Posterior vena cava (tissue), 2 donors: ENCODE data around the gene ZNF519. TPM values are rescaled to one million over a fixed set of nuclear protein-coding genes. Genes with fewer than 3 reads are reported as not detected.
"Not testable (repeated sequence)": the region's sequence is repeated elsewhere in the genome, so short reads cannot be mapped to it uniquely, and the experiment has no call there.

Source experiments
- DNase-seq: peaks from one replicate; pipeline ENCODE4 v3.0.0-alpha.2; 2020; ENCODE audit warnings: low spot score
- intact Hi-C, 2 donors: fragments of 100-400 bp; cut with DNase I; formaldehyde crosslinking; loops; one replicate each; pipeline versions ENCODE4 v1.14.1 to v1.14.2; 2022 to 2023
- total RNA-seq, 2 donors: library from RNA; stranded (reverse); fragmentation: NEBNext Ultra II Directional; extraction: Animal tissue kit (Norgen Biotek cat#: 25700); gene quantifications; one replicate each; pipeline ENCODE4 v1.2.1, GENCODE V29; 2021
- donor health status: DM: yes; HTN: yes; CAD: no.
- donor health status: DM: yes; HTN: yes; CAD: no.

ZNF519 gene
- total RNA-seq, 2 donors from 2014 or later = 5.8 to 10.2 TPM

DNA sequence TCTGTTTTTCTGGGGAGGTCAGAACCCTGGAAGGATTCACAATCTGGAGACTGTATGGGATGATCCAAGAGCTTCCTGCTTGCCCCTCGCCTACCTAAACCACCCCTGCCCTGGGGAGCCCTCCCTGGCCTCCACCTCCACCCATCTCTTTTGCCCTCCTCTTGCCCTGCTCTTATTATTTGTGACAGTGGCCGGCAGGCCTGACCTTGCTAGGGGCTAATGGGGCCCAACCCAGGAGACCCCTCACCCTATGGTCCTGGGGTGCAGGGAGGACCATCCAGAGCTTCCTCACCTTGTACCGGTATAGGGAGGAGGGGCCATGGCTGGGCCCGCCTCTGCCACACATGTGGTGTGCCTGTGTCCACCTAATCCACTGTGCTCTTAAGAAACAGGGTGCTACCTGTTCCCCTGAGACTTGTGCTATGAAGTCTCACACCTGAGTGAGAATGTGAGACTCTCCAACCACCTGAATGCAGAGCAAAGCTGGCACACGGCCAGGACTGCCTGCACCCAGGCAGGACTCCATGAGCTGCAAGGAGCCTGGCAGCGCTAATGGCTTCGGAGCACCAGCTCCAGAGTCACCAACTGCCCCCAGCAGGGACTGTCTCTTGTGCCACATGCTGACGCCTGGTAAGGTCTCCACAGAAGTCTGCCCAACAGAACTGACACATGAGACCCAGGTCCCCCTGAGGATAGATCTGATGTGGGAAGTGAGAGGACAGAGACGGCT, 17.1 kb upstream of the ZNF519 start:
- intact Hi-C loops = not testable (repeated sequence)
- peak; percentile 81 for DNase-seq

DNA sequence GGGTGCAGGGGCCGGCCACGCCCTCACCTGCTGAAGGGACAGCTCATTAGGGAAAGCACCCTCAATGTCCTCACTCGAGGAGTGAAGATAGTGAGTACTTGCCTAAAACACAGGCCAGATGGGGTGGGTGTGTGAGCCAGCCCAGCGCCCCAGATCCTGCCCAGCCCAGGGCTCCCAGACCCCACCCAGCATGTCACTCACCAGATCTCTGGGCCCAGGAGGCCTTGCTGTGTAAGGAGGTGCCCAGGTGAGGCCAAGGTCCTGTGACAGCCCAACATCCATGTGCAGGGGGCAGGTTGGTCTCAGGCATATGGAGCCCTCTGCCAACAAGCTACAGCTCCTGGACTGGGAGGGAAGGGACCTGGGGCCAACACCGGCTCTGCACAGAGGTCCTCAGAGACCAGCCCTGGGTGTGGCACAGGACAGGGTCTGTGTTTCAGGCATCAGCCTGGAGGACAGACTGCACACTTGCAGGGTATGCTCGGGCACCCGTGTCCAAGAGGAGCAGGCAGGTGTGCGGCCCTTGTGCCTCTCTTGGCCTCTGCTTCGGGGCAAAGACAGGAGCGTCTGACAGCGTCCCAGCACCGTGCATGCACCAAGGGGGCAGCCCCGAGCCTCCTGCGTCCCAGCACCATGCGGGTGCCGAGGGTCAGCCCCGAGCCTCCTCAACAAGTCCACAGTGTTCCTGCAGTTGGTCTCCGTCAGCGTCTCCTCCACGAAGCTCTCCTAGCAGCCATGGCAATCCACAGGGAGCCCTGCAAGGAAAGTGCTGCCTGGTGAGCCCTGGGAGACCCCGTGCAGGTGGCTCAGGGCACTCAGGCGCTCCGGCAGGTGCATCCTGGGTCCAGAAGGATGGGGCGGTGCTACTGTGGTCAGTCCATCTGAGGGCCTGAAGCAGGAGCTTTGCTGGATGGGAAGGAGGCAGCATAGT, 16.0 kb upstream of the ZNF519 start:
- intact Hi-C loops, DNase-seq: not testable (repeated sequence)

DNA sequence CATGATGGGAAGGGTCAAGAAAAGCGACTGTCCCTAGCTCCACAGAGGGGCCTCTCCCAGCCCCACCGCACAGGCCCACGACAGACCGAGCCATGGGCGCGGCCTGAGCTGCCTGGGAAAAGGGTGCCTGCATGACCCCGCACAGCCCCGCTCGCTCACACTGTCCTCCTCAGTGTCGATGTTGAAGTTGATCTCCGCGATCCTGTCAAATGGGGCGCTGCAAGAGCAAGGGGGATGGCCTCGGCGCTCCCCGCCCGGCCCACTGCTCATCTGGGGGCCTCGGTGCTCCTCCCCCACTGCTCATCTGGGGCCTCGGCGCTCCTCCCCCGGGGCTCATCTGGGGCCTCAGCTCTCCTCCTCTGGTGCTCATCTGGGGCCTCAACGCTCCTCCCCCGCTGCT, 14.5 kb upstream of the ZNF519 start:
- DNase-seq, intact Hi-C loops: not testable (repeated sequence)

DNA sequence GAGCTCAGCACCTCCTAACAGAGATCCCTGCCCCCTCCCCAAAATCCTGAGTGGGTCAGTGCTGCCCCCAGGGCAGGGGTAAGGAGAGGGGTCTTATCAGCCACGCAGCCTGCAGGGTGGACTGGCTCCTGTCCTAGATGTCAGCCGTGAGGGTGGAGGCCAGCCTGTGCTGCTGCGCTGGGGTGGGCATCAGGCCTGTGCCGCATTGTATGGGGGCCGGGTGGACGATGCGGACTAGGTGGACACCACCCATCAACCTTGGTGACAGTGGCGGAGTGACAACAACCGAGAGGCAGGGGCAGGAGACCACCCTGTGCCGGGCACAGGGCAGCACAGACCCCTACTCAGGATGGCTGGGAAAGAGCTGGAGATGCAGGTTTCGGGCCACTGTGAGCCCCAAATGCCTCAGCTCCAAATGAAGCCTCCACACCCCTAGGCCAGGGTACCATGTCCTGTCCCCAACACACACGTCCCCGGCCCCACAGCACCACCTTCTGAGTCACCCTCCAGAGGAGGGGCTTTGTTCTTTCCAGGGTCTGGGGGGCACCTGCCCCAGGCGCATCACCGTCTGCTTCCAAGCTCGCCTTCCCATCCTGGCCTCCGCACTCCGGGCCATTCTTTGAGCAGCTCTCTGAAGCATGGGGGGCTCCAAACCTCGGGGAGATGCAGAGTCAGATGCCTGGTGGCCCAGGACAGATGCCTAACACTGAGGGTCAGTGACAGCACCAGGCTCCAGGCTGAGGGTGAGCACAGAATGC, 13.5 kb upstream of the ZNF519 start:
- DNase-seq, intact Hi-C loops: not testable (repeated sequence)

DNA sequence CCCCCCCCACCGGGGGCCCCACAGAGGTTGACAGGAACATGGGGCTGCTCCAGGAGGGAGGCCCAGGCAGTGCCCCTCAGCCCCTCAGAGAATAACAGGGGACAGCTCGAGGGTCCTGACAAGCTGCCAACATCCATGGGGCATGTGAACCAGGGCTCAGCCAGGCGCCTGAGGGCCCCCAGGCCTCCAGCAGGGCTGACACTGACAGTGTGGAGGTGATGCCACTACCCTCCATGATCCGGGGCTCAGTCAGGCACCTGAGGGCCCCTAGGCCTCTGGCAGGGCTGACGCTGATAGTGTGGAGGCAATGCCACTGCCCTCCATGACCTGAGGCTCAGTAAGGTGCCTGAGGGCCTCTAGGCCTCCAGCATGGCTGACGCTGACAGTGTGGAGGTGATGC, 12.8 kb upstream of the ZNF519 start:
- DNase-seq, intact Hi-C loops: not testable (repeated sequence)

DNA sequence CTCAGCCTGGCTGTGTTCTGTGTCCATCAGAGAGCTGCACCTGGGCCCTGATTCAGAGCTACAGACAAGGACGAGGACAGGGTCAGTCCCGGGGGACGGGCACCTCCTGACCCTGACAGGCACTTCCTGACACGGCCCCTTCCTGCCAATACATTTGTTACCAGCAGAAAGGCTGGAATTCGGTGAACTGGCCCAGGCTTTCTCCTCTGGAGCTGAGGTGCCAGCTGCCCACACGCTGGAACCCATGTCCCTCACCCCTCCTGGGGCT, 12.3 kb upstream of the ZNF519 start:
- intact Hi-C loops = no loop called here
- no peak for DNase-seq

DNA sequence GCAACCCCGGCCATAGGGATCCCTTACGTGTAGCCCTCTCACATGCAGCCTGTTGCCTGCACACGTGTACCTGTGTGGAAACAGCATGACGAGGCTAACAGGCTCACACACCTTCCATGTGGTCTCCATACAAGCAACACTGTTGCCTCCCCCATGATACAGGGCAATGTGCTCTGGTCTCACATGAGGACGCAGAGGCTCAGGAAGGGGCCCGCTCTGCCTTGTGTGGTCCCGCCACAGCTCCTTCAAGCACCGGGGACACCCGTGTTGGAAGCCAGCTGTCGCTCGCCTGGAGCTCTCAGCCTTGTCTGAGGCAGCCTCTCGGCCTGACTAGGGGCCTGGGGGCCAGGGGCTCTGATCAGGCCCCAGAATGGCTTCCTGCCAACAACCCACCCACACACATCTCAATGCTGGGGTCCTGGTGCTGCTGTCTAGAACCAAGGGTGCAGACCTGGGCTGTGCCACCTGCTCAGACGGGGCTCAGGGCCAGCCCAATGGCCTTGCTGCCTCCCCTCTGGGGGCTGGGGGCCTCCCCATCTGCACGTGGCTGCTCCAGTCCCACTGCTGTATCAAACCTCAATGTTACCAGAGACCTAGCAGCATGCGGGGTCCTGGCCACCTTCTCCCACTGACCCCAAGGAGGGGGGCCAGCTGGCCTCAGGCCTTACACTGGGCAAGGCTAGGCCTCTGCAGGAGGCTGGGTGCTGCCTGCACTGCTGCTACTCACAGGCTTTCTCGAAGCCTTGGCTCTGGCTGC, 11.8 kb upstream of the ZNF519 start:
- DNase-seq, intact Hi-C loops: not testable (repeated sequence)

DNA sequence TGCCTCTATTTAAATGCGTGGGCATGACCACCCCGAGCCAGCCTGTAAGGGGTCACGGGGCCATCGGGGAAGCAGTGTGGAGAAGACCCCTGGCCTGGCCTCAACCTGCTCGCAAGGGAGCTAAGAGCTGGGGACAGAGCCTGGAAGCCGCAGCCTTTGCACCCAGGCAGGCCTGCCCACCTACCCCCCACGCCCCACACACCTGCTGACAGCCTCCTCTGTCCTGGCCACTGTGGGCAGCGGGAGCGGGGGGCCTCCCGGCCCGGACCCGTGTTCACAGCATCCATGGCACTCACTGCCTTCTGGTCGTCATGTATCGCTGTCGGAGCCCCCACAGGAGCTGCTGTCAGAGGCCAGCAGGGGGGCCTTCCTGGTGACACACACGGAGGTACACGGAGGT, 11.2 kb upstream of the ZNF519 start:
- DNase-seq, intact Hi-C loops: not testable (repeated sequence)

DNA sequence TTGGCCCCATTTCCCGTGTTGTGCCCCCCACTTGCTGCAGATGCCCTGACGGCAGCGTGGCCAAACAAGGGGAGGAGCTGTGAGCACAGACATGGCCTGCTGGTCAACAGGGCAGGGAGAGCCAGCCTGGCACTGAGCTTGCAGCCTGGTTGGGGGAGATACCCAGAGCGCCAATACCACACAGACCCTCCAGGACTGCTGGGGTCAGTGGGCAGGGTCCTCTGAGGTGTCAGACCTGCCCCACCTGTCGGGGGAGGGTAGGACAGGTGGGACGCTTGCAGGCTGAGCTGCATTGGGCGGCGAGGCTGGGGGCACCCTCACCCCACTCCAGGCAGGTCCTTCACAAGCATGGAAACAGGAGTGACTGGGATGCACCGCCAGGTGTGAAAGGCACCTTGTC, 9.9 kb upstream of the ZNF519 start:
- intact Hi-C loops, DNase-seq: not testable (repeated sequence)

DNA sequence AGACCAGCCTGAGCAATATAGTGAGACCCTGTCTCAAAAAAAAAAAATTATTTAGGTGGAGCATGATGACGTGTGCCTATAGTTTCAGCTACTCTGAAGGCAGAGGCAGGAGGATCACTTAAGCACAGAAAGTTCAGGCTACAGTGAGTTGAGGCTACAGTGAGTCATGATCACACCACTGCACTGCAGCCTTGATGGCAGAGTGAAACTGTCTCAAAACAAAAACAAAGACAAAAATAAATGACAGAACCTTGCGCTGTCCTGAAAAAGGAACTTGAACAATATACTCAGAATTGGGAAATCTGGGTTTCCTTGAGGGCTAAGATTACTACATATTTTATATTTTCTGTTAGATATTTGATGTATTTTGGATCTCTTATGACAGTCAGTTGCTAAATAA, 7.3 kb upstream of the ZNF519 start:
- intact Hi-C loops, DNase-seq: not testable (repeated sequence)

DNA sequence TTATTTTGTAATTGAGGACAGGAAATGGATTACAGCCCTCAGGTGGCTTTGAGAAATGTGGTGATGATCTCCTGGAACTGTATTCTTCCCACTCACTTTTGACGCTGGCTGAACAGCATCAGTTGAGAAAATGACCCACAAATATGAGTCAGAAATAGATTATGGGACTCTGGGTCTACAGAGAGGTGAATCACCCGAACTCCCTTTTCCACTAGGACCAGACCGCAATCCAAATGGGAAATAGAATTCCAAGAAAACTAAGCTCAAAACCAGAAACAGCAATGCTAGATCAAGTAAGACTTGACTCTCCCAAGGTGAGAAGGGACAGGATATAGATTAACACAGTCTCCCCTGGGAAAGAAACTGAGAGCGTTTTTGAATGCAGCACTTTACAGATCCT, 5.7 kb upstream of the ZNF519 start:
- DNase-seq, intact Hi-C loops: not testable (repeated sequence)

DNA sequence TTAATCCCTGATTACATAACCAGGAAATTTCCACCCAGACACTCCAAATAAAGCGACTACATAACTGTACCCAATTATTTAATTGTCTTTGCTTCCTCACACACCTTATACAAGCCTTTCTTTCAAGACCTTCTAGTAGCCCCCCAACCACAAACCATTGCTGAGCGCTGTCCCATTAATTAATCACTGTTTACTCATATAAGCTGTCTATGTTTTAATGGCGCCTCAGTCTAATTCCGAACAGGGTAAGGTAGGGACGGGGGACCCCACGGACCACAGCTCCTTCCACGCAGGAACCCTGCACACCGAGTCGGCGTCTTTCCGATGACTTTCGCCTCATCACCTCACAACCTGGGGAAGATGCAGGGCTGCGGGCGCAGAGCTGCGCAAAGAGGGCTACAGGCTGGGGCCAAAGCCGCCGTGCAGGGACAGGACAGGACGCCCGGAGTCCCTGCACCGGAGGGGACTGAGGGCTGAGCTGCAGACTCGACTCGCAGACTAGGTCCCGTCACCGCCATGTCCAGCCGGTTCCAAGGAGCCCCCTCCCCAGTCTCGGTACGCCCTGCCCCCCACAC, 452 bp downstream of the ZNF519 start:
- DNase-seq = not testable (repeated sequence)

DNA sequence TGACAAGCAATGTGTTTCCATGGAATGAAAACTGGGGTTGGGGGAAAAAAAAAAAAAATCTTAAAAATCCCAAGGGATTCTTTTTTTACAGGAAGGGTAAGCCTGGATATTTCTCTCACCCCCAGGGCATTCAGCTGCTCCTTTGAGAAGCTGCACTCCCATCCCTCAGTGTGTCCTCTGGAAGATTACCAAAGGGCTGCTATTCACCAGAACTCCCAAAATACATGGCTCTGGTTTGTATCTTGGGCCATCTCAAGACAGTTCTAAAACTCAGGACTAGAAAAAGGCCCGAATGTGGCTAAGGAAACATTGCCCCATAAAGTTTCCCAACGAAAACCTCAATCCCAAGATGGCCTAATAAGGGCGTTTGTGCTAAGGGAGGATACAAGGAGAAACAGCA, 1.4 kb downstream of the ZNF519 start:
- DNase-seq, intact Hi-C loops: not testable (repeated sequence)

More for the DNA sequence above, 452 bp downstream of the ZNF519 start:
- intact Hi-C loops = not testable (repeated sequence)

DNA sequence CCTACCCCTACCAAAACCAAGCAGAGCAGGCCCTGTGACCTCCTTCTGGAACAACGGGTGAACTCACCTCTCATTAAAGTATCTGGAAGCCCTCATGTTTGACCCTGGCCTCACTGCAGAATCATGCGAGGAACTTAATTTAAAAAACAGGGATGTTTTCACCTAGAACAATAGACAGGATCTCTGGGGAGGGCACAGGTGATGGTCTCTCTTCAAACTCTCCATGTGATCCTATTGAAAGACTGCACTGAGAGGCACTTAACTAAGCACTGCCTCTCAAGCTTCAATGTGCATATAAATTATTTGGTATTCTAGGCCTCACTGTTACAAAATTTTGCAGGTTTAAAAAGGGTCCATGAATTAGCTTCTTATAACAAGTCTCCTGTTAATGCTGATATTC, 7.5 kb downstream of the ZNF519 start:
- intact Hi-C loops = no loop called here
- no peak for DNase-seq

DNA sequence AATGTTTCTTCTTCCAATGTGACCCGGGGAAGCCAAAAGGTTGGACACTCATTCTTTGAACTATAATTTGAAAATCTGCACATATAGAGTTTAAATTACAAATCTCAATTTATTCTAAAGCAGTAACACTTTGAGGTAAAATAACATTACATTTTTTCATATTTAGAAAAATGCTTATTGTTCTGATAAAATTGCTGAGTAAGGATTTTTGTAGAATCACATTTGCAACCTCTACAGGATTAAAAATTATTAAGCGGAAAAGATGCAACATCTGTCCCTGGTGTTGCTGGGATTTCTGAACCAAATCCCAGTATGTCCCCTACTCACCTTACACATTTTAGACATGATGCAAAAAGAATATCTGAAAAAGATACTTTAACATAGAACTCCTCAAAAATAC, 10.1 kb downstream of the ZNF519 start:
- intact Hi-C loops = no loop called here

DNA sequence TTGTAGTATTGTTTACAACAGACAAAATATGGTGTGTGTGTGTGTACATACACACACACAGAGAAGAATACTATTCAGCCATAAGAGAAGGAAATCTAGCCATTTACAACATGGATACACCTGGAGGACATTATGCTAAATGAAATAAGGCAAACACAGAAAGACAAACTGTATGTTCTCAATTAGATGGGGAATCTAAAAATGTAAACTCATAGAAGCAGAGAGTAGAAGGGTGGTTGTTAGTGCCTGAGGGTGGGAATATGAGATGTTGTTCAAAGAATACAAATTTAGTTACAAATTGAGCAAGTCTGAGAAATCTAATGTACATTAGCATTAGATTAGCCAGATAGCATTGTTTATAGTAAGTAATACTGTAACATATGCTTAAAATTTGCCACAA, 11.3 kb downstream of the ZNF519 start:
- no peak for DNase-seq
- intact Hi-C loops = no loop called here

More for the DNA sequence above, 10.1 kb downstream of the ZNF519 start:
- DNase-seq = no peak

DNA sequence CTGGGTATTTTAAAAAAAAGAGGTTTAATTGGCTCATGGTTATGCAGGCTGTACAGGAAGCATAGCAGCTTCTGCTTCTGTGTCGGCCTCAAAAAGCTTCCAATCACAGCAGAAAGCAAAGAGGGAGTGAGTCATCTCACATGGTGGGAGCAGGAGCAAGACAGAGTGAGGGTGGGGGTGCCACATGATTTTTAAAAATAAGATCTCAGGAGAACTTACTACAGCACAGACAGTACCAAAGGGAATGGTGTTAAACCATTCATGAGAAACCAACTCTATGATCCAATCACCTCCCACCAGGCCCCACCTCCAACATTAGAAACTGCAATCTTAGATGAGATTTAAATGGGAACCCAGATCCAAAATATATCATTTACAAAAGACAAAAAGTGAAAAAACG, 14.6 kb downstream of the ZNF519 start:
- intact Hi-C loops = no loop called here
- no peak for DNase-seq

DNA sequence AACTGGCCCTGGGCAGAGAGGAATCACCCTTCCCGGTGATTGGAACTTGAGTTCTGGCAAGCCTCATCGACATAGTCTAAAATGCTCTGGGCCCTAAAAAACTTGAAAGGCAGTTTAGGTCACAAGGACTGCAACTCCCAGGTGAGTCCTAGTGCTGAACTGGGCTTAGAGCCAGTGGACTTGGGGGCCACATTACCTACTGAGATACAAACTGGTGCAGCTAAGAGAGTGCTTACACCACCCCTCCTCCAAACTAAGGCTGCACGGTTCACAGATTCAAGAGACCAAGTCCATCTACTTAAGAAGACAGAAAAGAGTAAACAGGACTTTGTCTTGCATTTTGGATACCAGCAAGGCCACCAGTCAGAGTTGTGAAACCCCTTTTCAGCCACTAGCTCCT, 25.3 kb downstream of the ZNF519 start:
- no peak for DNase-seq
- intact Hi-C loops = no loop called here
